PC-3 (cell line): ENCODE results near the gene SUMO2. TPM values are rescaled to one million over a fixed set of nuclear protein-coding genes. Genes with fewer than 3 reads are reported as not detected.

Experiments used
- ATAC-seq: fragments of 200-7000 bp; cut with Tn5 transposase; 2 replicates; pipeline ENCODE4 v1.9.1; 2020; ENCODE audit warnings: mild to moderate bottlenecking, moderate library complexity
- BruUV-seq: library from RNA; stranded (reverse); fragments of 400-500 nt; replicated peaks from 2 replicates; lab custom pipeline; 2021; lab: Mats Ljungman, UMichigan
- CTCF ChIA-PET: fragments of 300-600 bp; sonication (Branson Sonifier 250); formaldehyde crosslinking; loops from one replicate; lab custom pipeline; 2022; ENCODE audit warnings: antibody characterized with exemption; lab: Charles Lee
- POLR2A ChIA-PET: fragments of 300-600 bp; sonication (Branson Sonifier 250); formaldehyde crosslinking; loops from one replicate; lab custom pipeline; 2022; ENCODE audit warnings: antibody characterized with exemption; ENCODE audit not compliant: unreplicated experiment; lab: Charles Lee
- DNase-seq: peaks from one replicate; pipeline ENCODE4 v3.0.0-alpha.2; 2015
- H2AFZ ChIP-seq: fragments of 300-600 bp; sonication (generic); 2 replicates; pipeline ENCODE4 v1.6.0; 2016; ENCODE audit warnings: antibody characterized with exemption, low read length
- H3F3A ChIP-seq: fragments of 300-600 bp; sonication (generic); one replicate; pipeline ENCODE4 v1.6.0; 2017; ENCODE audit warnings: antibody characterized with exemption, low read length, control low read depth, mild to moderate bottlenecking; ENCODE audit not compliant: unreplicated experiment
- H3K27ac ChIP-seq: fragments of 300-600 bp; sonication (generic); 2 replicates; pipeline ENCODE4 v1.5.1; 2016; ENCODE audit warnings: mild to moderate bottlenecking, low read length
- H3K27me3 ChIP-seq: fragments of 300-600 bp; sonication (generic); 2 replicates; pipeline ENCODE4 v1.6.1; 2016; ENCODE audit warnings: low read length, mixed read lengths
- H3K36me3 ChIP-seq: fragments of 300-600 bp; sonication (generic); 2 replicates; pipeline ENCODE4 v1.6.1; 2016; ENCODE audit warnings: low read depth, mixed run types, low read length, mixed read lengths
- H3K4me1 ChIP-seq: fragments of 300-600 bp; sonication (generic); 2 replicates; pipeline ENCODE4 v1.5.1; 2016; ENCODE audit warnings: low read length; ENCODE audit not compliant: insufficient read depth
- H3K4me2 ChIP-seq: fragments of 300-600 bp; sonication (generic); 2 replicates; pipeline ENCODE4 v1.6.0; 2016; ENCODE audit warnings: low read length
- H3K4me3 ChIP-seq: fragments of 300-600 bp; sonication (generic); 2 replicates; pipeline ENCODE4 v1.5.1; 2016; ENCODE audit warnings: mild to moderate bottlenecking, low read length, mixed read lengths
- H3K79me2 ChIP-seq: fragments of 300-600 bp; sonication (generic); 2 replicates; pipeline ENCODE4 v1.6.1; 2017; ENCODE audit warnings: low read length, mixed read lengths
- H3K9ac ChIP-seq: fragments of 300-600 bp; sonication (generic); 2 replicates; pipeline ENCODE4 v1.6.0; 2016; ENCODE audit warnings: mild to moderate bottlenecking, low read length
- H3K9me2 ChIP-seq: fragments of 300-600 bp; sonication (generic); replicated peaks from 2 replicates; pipeline ENCODE4 v1.6.1; 2016; ENCODE audit warnings: mixed run types, low read length, mixed read lengths
- H3K9me3 ChIP-seq: fragments of 300-600 bp; sonication (generic); 2 replicates; pipeline ENCODE4 v1.6.1; 2016; ENCODE audit warnings: low read length, mixed read lengths
- H4K20me1 ChIP-seq: fragments of 300-600 bp; sonication (generic); 2 replicates; pipeline ENCODE4 v1.6.1; 2016; ENCODE audit warnings: low read length, mixed read lengths
- EZH2 ChIP-seq: fragments of 300-600 bp; sonication (generic); IDR thresholded peaks from one replicate; pipeline ENCODE4 v1.6.1; 2017; ENCODE audit warnings: antibody characterized with exemption, mild to moderate bottlenecking, low read length; ENCODE audit not compliant: unreplicated experiment
- EZH2phosphoT487 ChIP-seq: fragments of 300-600 bp; sonication (generic); IDR thresholded peaks from 2 replicates; pipeline ENCODE4 v1.6.1; 2018; ENCODE audit warnings: mild to moderate bottlenecking, antibody characterized with exemption, low read length, borderline replicate concordance
- intact Hi-C: fragments of 100-400 bp; cut with micrococcal nuclease; formaldehyde crosslinking; loops from 2 replicates; pipeline ENCODE4 v1.9.0; 2023
- total RNA-seq: library from RNA; depleted of rRNA; stranded (reverse); fragments of >200 nt; gene quantifications from 2 replicates; pipeline ENCODE4 v1.2.3, GENCODE V29; 2014
- TF ChIP-seq, protein P1 (sequence below): fragments of 300-600 bp; sonication (generic); conservative IDR thresholded peaks from 2 replicates; pipeline ENCODE4 v1.5.1; 2017; ENCODE audit warnings: antibody characterized with exemption, low read depth, mild to moderate bottlenecking, low read length

SUMO2 gene
- total RNA-seq, 1 experiment from 2014 or later = 282 TPM

DNA sequence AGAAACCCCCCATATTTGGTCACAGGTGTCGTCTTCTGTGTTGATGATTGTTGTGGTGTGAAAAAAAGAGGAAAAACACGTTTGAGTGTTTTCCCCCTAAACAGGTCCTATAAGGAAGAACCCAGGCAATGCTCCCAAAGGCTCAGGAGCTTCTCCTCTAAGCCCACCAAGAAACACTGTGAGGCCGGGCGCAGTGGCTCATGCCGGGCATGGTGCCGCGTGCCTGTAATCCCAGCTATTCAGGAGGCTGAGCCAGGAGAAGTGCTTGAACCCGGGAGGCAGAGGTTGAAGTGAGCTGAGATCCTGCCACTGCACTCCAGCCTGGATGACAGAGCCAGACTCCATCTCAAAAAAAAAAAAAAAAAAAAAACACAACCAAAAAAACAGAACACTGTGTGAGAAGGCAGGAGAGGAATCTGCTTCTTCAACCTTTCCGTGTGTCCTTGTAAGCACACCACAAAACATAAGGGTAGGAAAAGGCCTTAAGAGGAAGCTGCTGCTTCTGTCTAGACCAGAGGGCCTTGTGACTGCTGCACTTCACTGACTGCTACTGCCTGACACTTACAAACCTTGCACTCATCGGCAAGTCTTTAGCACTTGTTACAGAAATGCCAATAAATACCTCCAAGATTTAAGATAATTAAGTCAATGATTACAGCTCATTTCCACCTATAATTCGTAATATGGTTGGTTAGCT is 37.8 kb downstream of the SUMO2 start:
- no peak for DNase-seq
- H3K4me1 ChIP-seq = peaks cover 4% of the 10 kb centered on the region; the same call in 1 of the 2 replicates
- TF ChIP-seq EZH2phosphoT487 (no peak), EZH2 (no peak)
- TF ChIP-seq, protein P1, sequence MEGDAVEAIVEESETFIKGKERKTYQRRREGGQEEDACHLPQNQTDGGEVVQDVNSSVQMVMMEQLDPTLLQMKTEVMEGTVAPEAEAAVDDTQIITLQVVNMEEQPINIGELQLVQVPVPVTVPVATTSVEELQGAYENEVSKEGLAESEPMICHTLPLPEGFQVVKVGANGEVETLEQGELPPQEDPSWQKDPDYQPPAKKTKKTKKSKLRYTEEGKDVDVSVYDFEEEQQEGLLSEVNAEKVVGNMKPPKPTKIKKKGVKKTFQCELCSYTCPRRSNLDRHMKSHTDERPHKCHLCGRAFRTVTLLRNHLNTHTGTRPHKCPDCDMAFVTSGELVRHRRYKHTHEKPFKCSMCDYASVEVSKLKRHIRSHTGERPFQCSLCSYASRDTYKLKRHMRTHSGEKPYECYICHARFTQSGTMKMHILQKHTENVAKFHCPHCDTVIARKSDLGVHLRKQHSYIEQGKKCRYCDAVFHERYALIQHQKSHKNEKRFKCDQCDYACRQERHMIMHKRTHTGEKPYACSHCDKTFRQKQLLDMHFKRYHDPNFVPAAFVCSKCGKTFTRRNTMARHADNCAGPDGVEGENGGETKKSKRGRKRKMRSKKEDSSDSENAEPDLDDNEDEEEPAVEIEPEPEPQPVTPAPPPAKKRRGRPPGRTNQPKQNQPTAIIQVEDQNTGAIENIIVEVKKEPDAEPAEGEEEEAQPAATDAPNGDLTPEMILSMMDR = no peak
- BruUV-seq = no TSS peak
- H3K9ac ChIP-seq = no peak overlapping the region
- H3K4me2 ChIP-seq = no peak overlapping the region
- H3K36me3 ChIP-seq = peaks cover 83% of the 10 kb centered on the region
- peaks cover 8% of the 10 kb centered on the region for H3F3A ChIP-seq
- no peak overlapping the region for H3K27ac ChIP-seq
- no peaks in the 10 kb centered on the region for H3K27me3 ChIP-seq
- no peaks in the 10 kb centered on the region for H3K9me2 ChIP-seq
- H4K20me1 ChIP-seq = peaks cover 40% of the 10 kb centered on the region
- H3K79me2 ChIP-seq = peaks cover 82% of the 10 kb centered on the region
- CTCF ChIA-PET = interaction anchor here (0.6 to 1.3 kb wide), 3 partner anchors 49 to 882 kb away, joined by 7 to 11 read pairs (median 8); partner anchors contain the start of gene EVPL
- H3K4me3 ChIP-seq = no peak overlapping the region
- intact Hi-C loops = no loop called here
- no peak overlapping the region for H2AFZ ChIP-seq
- no peaks in the 10 kb centered on the region for H3K9me3 ChIP-seq
- POLR2A ChIA-PET = interaction anchor here (0.7 kb wide), 1 partner anchor 38 kb away, joined by 12 read pairs; the partner anchor contains the start of gene SUMO2
- no peak for ATAC-seq

DNA sequence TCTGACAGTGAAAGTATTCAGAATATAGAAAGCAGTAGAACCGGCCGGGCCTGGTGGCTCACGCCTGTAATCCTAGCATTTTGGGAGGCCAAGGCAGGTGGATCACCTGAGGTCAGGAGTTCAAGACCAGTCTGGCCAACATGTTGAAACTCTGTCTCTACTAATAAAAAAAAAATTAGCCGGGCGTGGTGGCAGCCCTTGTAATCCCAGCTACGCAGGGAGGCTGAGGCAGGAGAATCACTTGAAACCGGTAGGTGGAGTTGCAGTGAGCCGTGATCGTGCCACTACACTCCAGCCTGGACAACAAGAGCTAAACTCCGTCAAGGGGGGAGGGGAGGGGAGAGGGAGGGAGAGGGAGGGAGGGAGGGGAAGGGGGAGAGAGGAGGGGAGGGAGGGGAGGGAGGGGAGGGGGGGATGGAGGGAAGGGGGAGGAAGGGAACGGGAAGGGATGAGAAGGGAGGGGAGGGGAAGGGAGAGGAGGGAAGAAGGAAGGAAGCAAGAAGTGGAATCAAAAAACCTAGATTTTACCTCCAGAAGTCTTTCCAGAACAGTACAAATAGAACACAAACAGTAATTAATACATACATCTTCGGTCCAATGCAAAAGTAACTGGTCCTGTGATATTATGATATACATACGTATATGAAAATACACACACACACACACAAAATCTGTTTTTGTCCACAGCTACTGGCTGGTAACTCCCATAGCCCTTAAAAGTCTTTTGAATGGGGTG is 40.4 kb downstream of the SUMO2 start:
- no peaks in the 10 kb centered on the region for H3K4me1 ChIP-seq
- no peak overlapping the region for H3K27ac ChIP-seq
- H3K27me3 ChIP-seq = no peaks in the 10 kb centered on the region
- no peaks in the 10 kb centered on the region for H3K9me2 ChIP-seq
- ATAC-seq (no peak), DNase-seq (no peak)
- no peak overlapping the region for H2AFZ ChIP-seq
- peaks cover 25% of the 10 kb centered on the region for H3F3A ChIP-seq
- no peak overlapping the region for H3K4me2 ChIP-seq
- H3K9ac ChIP-seq = no peak overlapping the region
- peaks cover 19% of the 10 kb centered on the region for H4K20me1 ChIP-seq
- ChIA-PET POLR2A (interaction anchor here (0.7 kb wide), 1 partner anchor 8 kb away, joined by 5 read pairs; no protein-coding TSS in a partner anchor), CTCF (no interaction called here)
- TF ChIP-seq, protein P1 = no peak
- TF ChIP-seq EZH2 (no peak), EZH2phosphoT487 (no peak)
- no peak overlapping the region for H3K4me3 ChIP-seq
- H3K36me3 ChIP-seq = peaks cover 88% of the 10 kb centered on the region
- intact Hi-C loops = no loop called here
- no peaks in the 10 kb centered on the region for H3K9me3 ChIP-seq
- no TSS peak for BruUV-seq
- peaks cover 72% of the 10 kb centered on the region for H3K79me2 ChIP-seq
